ENCODE data around the gene BCL11B.

GRCh38 chr14:99206090-99206489 is 65.9 kb downstream of the BCL11B start:
- TF ChIP-seq POLR2A (IDR thresholded peaks at IDR 0.05) = no peak
- TF ChIP-seq CTCF (IDR thresholded peaks at IDR 0.05) = no peak
